GM18502 (cell line): ENCODE results near the gene FGF2.
"Not testable (repeated sequence)": the region's sequence is repeated elsewhere in the genome, so short reads cannot be mapped to it uniquely, and the experiment has no call there.

Experiments used
- ATAC-seq: cut with Tn5 transposase; IDR thresholded peaks from one replicate; pipeline ENCODE4 v1.9.1; 2021; ENCODE audit warnings: mild to moderate bottlenecking; ENCODE audit not compliant: unreplicated experiment, poor library complexity

FGF2 gene

DNA sequence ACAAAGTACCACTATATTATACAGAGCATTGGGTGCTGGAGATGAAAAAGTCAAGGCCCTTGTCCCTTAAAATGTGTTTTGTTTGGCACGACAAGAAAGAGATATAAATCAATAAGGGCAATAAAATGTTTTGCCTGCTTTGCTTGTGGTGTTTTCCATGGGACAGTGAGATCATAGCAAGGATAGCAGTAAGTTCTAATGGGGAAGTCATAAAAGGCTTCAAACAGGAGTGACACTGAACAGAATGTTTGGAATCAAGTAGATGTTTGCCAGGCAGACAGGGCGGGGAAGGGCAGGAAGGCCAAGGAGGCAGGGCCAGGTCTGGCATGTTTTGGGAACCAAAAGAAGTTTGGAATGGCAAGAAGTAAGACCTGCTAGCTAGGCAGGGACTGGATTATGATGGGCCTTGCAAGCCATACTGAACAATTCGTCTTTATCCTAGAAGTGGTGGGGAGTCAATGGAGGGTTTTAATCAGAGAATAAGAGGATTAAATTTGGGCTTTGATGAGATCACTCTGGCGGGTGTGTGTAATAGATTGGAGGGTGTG, 16.4 kb downstream of the FGF2 start:
- ATAC-seq, result no peak

DNA sequence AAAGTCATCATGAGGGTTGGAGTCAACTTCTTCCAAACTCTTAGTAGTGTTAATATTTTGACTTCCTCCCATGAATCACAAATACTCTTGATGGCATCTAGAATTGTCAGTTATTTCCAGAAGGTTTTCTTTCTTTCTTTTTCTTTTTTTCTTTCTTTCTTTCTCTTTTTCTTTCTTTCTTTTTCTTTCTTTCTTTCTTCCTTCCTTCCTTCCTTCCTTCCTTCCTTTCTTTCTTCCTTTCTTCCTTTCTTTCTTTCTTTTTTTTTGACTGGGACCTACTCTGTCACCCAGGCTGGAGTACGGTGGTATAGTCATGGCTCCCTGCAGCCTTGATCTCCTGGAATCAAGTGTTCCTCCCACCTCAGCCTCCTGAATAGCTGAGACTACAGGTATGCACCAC, 17.8 kb downstream of the FGF2 start:
- not testable (repeated sequence) for ATAC-seq

GRCh38 chr4:122845066-122845465, 18.4 kb downstream of the FGF2 start:
- no peak for ATAC-seq

DNA sequence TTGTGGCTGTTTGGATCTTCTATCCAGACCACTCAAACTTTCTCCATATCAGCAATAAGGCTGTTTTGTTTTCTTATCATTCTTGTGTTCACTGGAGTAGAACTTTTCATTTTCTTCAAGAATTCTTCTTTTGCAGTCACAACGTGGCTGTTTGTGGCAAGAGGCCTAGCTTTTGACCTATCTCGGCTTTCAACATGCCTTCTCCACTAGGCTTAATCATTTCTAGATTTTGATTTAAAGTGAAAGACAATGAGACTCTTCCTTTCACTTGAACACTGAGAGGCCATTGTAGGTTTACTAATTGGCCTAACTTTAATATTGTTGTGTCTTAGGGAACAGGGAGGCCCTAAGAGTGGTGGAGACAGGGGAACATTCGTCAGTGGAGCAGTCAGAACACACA, 19.1 kb downstream of the FGF2 start:
- peak; percentile 65 for ATAC-seq

DNA sequence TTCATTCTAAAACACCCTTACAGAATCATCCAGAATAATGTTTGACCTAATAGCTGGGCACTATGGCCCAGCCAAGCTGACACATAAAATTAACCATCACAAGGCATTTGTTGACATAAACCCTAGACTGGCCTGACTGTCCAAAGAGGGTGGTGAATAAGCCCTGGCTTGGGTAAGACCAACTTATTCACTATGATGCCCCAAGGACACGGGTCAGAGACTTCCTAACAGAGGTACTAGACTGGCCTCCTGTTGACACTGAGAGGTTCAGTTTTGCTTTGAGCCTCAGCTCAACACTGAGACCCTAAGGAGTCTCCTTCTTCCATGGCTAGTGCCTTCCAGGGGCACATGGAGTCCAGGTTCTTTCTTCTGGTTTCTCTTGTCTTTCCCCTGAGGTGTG, 21.3 kb downstream of the FGF2 start:
- ATAC-seq, result no peak

GRCh38 chr4:122849789-122850188, 23.2 kb downstream of the FGF2 start:
- not testable (repeated sequence) for ATAC-seq

GRCh38 chr4:122851568-122851967, 24.9 kb downstream of the FGF2 start:
- no peak for ATAC-seq

- ATAC-seq, result no peak
Observed at GRCh38 chr4:122854447-122855352, 28.1 kb downstream of the FGF2 start.

- ATAC-seq, result no peak
Observed at GRCh38 chr4:122855353-122855890, 28.8 kb downstream of the FGF2 start.

DNA sequence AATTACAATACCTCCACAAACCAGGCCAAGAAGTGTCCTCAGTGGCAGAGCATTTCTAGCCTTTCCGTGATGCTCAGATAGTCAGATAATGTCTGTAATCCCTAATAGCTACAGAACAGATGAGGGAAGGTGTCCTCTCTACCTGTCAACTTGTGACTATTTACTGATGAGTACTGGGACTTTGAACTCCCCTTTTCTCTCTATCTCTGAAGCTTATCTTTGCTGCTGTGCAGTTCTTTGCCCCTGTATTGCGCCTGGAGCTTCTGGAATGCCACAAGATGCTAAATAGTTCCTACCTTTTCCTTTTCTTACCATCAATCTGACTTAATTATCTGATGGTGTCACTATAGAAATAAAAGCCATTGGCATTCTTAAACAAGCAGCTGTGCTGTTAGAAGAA, 30.5 kb downstream of the FGF2 start:
- ATAC-seq, result no peak

DNA sequence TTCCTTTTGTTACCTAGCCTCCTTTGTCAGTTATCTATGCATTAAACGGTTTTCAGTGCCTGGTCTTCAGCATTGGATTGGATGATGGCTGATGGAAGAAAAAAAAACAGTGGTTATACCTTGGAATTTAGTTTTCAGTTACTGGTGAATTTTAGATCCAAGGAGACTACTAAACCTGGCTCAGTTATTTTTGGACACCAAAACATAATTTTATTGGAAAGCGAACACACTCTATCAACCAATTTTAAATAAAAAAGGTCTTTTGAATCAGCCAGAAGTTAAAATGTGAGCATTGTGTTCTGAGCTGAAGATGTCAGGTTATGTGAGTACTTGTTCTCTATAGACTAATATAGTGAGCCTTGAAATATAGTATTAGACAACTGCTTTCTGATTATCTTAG, 32.1 kb downstream of the FGF2 start:
- no peak for ATAC-seq

- no peak for ATAC-seq
Observed at GRCh38 chr4:122861172-122861943, 34.7 kb downstream of the FGF2 start.

DNA sequence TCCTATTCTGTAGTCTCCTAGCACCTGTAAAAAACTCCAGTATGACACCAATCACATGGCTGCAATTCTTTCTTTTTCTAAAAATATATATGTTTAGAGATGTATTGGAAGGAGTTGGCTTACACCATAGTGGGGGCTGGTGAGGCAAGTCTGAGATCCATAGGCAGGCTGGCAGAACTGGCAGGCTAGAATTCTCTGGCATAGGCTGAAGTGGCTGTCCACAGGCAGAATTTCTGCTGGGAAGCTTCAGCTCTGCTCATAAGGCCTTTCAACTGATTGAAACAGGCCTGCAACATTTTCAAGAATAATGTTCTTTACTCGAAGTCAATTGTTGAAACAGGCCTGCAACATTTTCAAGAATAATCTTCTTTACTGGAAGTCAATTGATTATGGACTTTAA, 37.0 kb downstream of the FGF2 start:
- no peak for ATAC-seq

DNA sequence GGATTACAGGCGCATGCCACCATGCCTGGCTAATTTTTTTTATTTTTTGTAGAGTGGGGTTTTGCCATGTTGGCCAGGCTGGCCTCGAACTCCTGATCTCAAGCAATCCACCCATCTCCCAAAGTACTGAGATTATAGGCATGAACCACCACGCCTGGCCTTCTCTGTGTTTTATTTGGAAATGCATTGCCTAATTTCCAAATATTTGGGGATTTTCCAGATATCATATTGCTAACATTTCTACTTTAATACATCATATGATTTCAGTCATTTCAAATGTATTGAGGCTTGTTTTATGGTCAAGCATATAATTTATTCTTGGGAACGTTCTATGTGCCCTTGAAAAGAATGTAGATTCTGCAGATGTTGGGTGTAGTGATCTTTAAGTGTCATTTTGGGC, 38.8 kb downstream of the FGF2 start:
- no peak for ATAC-seq

DNA sequence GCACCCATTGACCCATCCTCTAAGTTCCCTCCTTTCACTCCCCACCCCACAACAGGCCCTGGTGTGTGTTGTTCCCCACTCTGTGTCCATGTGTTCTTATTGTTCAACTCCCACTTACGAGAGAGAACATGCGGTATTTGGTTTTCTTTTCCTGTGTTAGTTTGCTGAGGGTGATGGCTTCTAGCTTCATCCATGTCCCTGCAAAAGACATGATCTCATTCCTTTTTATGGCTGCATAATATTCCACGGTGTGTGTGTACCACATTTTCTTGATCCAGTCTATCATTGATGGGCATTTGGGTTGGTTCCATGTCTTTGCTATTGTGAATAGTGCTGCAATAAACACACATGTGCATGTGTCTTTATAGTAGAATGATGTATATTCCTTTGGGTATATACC, 41.6 kb downstream of the FGF2 start:
- not testable (repeated sequence) for ATAC-seq

DNA sequence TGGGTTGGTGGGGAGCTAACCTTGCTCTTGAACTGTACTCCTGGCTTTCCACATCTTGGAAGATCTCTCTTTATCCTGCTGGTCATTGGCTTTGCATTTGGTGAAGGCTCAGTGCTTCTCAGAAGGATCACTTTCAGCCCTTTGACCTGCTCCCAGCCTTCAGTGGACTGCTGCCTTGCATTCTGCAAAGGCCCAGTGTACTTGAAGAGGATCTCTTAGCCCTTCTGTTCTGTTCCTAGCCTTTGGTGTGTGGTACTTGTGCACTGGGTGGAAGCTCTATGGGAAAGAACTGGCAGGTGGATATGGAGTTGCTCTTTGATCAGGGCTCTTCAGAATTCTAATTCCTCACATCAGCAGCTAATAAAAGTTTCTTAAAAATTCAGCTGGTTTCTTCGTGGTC, 46.5 kb downstream of the FGF2 start:
- no peak for ATAC-seq

- ATAC-seq, result no peak
Observed at GRCh38 chr4:122873821-122874593, 47.4 kb downstream of the FGF2 start.

GRCh38 chr4:122875949-122876348, 49.3 kb downstream of the FGF2 start:
- ATAC-seq, result no peak

- ATAC-seq, result no peak
Observed at GRCh38 chr4:122876456-122876855, 49.8 kb downstream of the FGF2 start.

DNA sequence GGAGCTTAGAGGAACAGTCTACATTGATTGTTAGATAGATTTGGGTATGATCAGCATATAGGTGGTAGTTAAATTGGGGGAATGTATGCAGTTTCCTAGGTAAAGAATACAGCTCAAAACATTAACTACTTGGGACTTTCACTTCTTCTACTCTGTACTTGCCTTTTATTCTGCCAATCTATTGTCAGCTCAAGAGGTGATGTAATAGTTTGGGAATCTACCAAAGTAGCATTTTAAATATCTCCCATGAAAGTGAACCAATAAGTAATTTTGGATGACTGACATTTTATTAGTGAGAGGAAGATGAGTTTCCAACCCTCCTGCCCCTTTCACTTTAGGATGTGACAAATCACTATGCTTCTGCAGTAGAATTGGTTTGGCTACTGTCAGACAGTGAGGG, 52.4 kb downstream of the FGF2 start:
- no peak for ATAC-seq
